Astrocyte (in vitro differentiated cells and primary cell): ENCODE results near the gene HNRNPH2. TPM values are rescaled to one million over a fixed set of nuclear protein-coding genes. Genes with fewer than 3 reads are reported as not detected.

Experiments
- DNase-seq: peaks from one replicate; pipeline ENCODE4 v3.0.0-alpha.2; 2010; ENCODE audit warnings: low read depth
- FAIRE-seq: peaks from 2 replicates; lab custom pipeline; 2011; peaks lifted over from hg19 to GRCh38; lab: Jason Lieb, UNC
- H2AFZ ChIP-seq: 2 replicates; pipeline ENCODE4 v1.6.0; 2012; ENCODE audit warnings: low read depth, low read length, inconsistent platforms
- H3K27ac ChIP-seq: 2 replicates; pipeline ENCODE4 v1.5.1; 2011; ENCODE audit warnings: low read depth, low read length, inconsistent platforms
- H3K27me3 ChIP-seq: 2 replicates; pipeline ENCODE4 v1.6.0; 2011; ENCODE audit warnings: low read length, inconsistent platforms; ENCODE audit not compliant: insufficient read depth
- H3K36me3 ChIP-seq: 2 replicates; pipeline ENCODE4 v1.5.1; 2011; ENCODE audit warnings: low read length, inconsistent platforms; ENCODE audit not compliant: insufficient read depth
- H3K4me1 ChIP-seq: 2 replicates; pipeline ENCODE4 v1.5.1; 2011; ENCODE audit warnings: low read length, inconsistent platforms; ENCODE audit not compliant: insufficient read depth
- H3K4me2 ChIP-seq: 2 replicates; pipeline ENCODE4 v1.6.0; 2012; ENCODE audit warnings: low read length, inconsistent platforms
- H3K4me3 ChIP-seq: 2 replicates; pipeline ENCODE4 v1.5.1; 2011; ENCODE audit warnings: low read depth, mild to moderate bottlenecking, low read length, inconsistent platforms; ENCODE audit not compliant: insufficient read depth
- H3K79me2 ChIP-seq: 2 replicates; pipeline ENCODE4 v1.6.0; 2012; ENCODE audit warnings: mild to moderate bottlenecking, low read length, inconsistent platforms; ENCODE audit not compliant: insufficient read depth
- H3K9ac ChIP-seq: 2 replicates; pipeline ENCODE4 v1.6.0; 2012; ENCODE audit warnings: mild to moderate bottlenecking, low read length, inconsistent platforms
- H3K9me3 ChIP-seq: 2 replicates; pipeline ENCODE4 v1.5.1; 2012; ENCODE audit warnings: low read depth, mild to moderate bottlenecking, low read length, inconsistent platforms; ENCODE audit not compliant: insufficient read depth
- H4K20me1 ChIP-seq: 2 replicates; pipeline ENCODE4 v1.6.0; 2012; ENCODE audit warnings: low read length, inconsistent platforms; ENCODE audit not compliant: insufficient read depth
- H3K27ac Mint-ChIP-seq: one replicate; pipeline ENCODE4 v1.8.0; 2021; ENCODE audit warnings: mild to moderate bottlenecking, mixed read lengths; ENCODE audit not compliant: unreplicated experiment
- H3K27me3 Mint-ChIP-seq: one replicate; pipeline ENCODE4 v1.8.0; 2021; ENCODE audit warnings: low read depth, mixed read lengths; ENCODE audit not compliant: unreplicated experiment
- H3K36me3 Mint-ChIP-seq: one replicate; pipeline ENCODE4 v1.8.0; 2021; ENCODE audit warnings: low read depth, mixed read lengths; ENCODE audit not compliant: unreplicated experiment
- H3K4me1 Mint-ChIP-seq: one replicate; pipeline ENCODE4 v1.8.0; 2021; ENCODE audit warnings: low read depth, mixed read lengths; ENCODE audit not compliant: unreplicated experiment
- H3K4me3 Mint-ChIP-seq: one replicate; pipeline ENCODE4 v1.8.0; 2021; ENCODE audit warnings: mild to moderate bottlenecking, moderate library complexity, mixed read lengths; ENCODE audit not compliant: unreplicated experiment
- H3K9me3 Mint-ChIP-seq: one replicate; pipeline ENCODE4 v1.8.0; 2021; ENCODE audit warnings: mild to moderate bottlenecking, mixed read lengths; ENCODE audit not compliant: unreplicated experiment
- EZH2 ChIP-seq: IDR thresholded peaks from 2 replicates; pipeline ENCODE4 v1.6.1; 2012; ENCODE audit warnings: mild to moderate bottlenecking, low read length, inconsistent platforms; ENCODE audit not compliant: insufficient read depth
- total RNA-seq: library from RNA; stranded (reverse); gene quantifications from 2 replicates; pipeline ENCODE4 v1.2.1, GENCODE V29; 2021
- TF ChIP-seq, protein P1 (sequence below): IDR thresholded peaks from 2 replicates; pipeline ENCODE4 v1.5.1; 2011; ENCODE audit warnings: low read depth, mild to moderate bottlenecking, inconsistent platforms, low read length, moderate library complexity; ENCODE audit not compliant: insufficient read depth

The HNRNPH2 gene
- total RNA-seq, 1 donor from 2014 or later = 48.9 TPM

DNA sequence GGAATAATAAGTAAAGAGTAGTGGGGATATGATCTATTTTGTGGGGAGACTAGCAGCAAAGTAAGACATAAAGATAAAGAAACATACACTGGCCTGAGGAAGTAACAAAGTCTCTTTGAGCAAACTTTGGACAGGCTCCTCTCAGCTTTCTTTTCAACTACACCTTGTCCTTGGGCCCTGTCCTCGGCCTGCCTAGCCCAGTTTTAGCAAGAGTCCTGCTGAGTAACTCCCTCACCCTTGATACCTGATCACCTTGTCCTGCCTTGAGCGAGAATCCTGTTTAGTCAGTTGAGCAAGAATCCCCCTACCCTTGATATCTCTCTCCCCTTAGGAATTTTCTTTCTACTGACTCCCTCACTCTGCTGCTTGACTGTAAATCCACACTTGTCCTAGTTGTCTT lies 11.5 kb downstream of the HNRNPH2 start:
- no peaks in the 10 kb centered on the region for H3K9me3 Mint-ChIP-seq
- H3K36me3 Mint-ChIP-seq = no peaks in the 10 kb centered on the region
- H3K4me1 ChIP-seq = peaks cover 8% of the 10 kb centered on the region
- no peak overlapping the region for H3K4me3 Mint-ChIP-seq
- peaks cover 7% of the 10 kb centered on the region for H3K4me1 Mint-ChIP-seq
- H3K9me3 ChIP-seq = no peaks in the 10 kb centered on the region
- H3K27me3 ChIP-seq = no peaks in the 10 kb centered on the region
- no peaks in the 10 kb centered on the region for H3K36me3 ChIP-seq
- TF ChIP-seq, protein P1, sequence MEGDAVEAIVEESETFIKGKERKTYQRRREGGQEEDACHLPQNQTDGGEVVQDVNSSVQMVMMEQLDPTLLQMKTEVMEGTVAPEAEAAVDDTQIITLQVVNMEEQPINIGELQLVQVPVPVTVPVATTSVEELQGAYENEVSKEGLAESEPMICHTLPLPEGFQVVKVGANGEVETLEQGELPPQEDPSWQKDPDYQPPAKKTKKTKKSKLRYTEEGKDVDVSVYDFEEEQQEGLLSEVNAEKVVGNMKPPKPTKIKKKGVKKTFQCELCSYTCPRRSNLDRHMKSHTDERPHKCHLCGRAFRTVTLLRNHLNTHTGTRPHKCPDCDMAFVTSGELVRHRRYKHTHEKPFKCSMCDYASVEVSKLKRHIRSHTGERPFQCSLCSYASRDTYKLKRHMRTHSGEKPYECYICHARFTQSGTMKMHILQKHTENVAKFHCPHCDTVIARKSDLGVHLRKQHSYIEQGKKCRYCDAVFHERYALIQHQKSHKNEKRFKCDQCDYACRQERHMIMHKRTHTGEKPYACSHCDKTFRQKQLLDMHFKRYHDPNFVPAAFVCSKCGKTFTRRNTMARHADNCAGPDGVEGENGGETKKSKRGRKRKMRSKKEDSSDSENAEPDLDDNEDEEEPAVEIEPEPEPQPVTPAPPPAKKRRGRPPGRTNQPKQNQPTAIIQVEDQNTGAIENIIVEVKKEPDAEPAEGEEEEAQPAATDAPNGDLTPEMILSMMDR = no peak
- TF ChIP-seq EZH2 = no peak
- no peak overlapping the region for H3K4me3 ChIP-seq
- H3K4me2 ChIP-seq = no peak overlapping the region
- no peak overlapping the region for H3K27ac Mint-ChIP-seq
- H3K79me2 ChIP-seq = no peaks in the 10 kb centered on the region
- H3K27me3 Mint-ChIP-seq = no peaks in the 10 kb centered on the region
- no peak overlapping the region for H3K9ac ChIP-seq
- no peaks in the 10 kb centered on the region for H4K20me1 ChIP-seq
- H3K27ac ChIP-seq = no peak overlapping the region
- FAIRE-seq (no peak), DNase-seq (no peak)
- no peak overlapping the region for H2AFZ ChIP-seq

DNA sequence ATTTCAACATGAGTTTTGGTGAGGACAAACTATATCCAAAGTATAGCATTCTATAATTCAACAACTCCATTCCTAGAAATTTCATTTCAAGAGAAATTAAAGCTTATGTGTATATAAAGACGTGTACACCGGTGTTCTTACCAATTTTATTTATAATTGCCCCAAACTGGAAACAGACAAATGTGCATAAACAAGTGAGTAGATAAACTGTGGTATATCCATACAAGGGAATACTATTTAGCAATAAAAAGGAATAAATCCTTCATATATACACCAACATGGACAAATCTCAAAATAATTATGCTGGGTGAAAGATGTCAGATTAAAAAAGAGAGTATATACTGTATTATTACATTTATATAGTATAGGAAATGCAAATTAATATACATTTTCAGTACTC lies 19.9 kb downstream of the HNRNPH2 start:
- Histone ChIP-seq H3K27ac (no peak overlapping the region), H3K4me2 (no peak overlapping the region), H3K79me2 (no peaks in the 10 kb centered on the region), H3K4me1 (peaks cover 12% of the 10 kb centered on the region), H4K20me1 (no peaks in the 10 kb centered on the region), H3K9me3 (no peaks in the 10 kb centered on the region), H3K9ac (no peak overlapping the region), H2AFZ (no peak overlapping the region), H3K36me3 (no peaks in the 10 kb centered on the region), H3K27me3 (no peaks in the 10 kb centered on the region), H3K4me3 (no peak overlapping the region)
- H3K9me3 Mint-ChIP-seq = no peaks in the 10 kb centered on the region
- TF ChIP-seq, protein P1 = no peak
- no peak for TF ChIP-seq EZH2
- no peak overlapping the region for H3K27ac Mint-ChIP-seq
- peaks cover 11% of the 10 kb centered on the region for H3K4me1 Mint-ChIP-seq
- FAIRE-seq (peak; percentile 32), DNase-seq (no peak)
- H3K27me3 Mint-ChIP-seq = no peaks in the 10 kb centered on the region
- peaks cover 6% of the 10 kb centered on the region for H3K36me3 Mint-ChIP-seq
- no peak overlapping the region for H3K4me3 Mint-ChIP-seq

DNA sequence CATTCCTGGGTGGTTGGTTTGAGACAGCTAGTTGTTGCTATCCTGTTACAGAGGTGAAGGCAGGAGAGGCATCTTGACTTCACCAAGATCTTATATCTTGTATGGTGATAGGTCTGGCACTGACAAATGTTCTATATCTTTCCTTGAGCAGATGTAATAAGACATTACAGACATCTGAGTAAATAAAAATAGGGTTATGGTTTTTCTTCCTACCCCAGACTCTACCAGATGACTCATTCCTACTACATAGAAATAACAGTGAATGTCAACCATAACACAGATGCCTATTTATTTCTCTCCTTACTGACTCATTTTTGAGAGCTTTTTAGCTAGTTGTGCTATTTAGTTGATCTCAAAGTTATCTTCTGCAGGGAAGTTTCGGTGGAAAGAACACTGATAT lies 21.9 kb downstream of the HNRNPH2 start:
- DNase-seq = peak; percentile 60
- H3K36me3 Mint-ChIP-seq = peaks cover 7% of the 10 kb centered on the region
- H3K27ac Mint-ChIP-seq = peak overlapping the region; percentile 38
- no peaks in the 10 kb centered on the region for H3K27me3 Mint-ChIP-seq
- peaks cover 12% of the 10 kb centered on the region for H3K4me1 ChIP-seq
- no peaks in the 10 kb centered on the region for H4K20me1 ChIP-seq
- peak overlapping the region; percentile 80 for H3K27ac ChIP-seq
- H3K4me2 ChIP-seq = peak overlapping the region; percentile 78
- H3K9me3 Mint-ChIP-seq = no peaks in the 10 kb centered on the region
- peak; percentile 98 for FAIRE-seq
- no peaks in the 10 kb centered on the region for H3K9me3 ChIP-seq
- TF ChIP-seq, protein P1 = no peak
- TF ChIP-seq EZH2 = no peak
- H3K4me3 Mint-ChIP-seq = peak overlapping the region; percentile 67
- peak overlapping the region; percentile 46 for H3K9ac ChIP-seq
- no peak overlapping the region for H2AFZ ChIP-seq
- H3K79me2 ChIP-seq = no peaks in the 10 kb centered on the region
- H3K36me3 ChIP-seq = no peaks in the 10 kb centered on the region
- H3K4me1 Mint-ChIP-seq = peaks cover 11% of the 10 kb centered on the region
- no peaks in the 10 kb centered on the region for H3K27me3 ChIP-seq
- no peak overlapping the region for H3K4me3 ChIP-seq
